Stomach (tissue), 9 donors: ENCODE measurements around the gene GPR75. TPM values are rescaled to one million over a fixed set of nuclear protein-coding genes. Genes with fewer than 3 reads are reported as not detected.

ENCODE experiments used
- DNase-seq, 2 donors: peaks; one replicate each; pipeline versions ENCODE4 v3.0.0 to v3.0.0-alpha.2; 2013 to 2019
- H3K27ac ChIP-seq, 5 donors: fragments of 200-600 bp in 4 of 5; sonication (generic) in 4 of 5; one replicate each; pipeline ENCODE4 v1.5.1; 2013 to 2019; ENCODE audit warnings: mild to moderate bottlenecking in 1 of 5, moderate library complexity in 1 of 5
- H3K27me3 ChIP-seq, 3 donors: fragments of 200-600 bp; sonication (generic); one replicate each; pipeline ENCODE4 v1.5.1; 2017 to 2019; ENCODE audit warnings: mixed run types in 1 of 3
- H3K36me3 ChIP-seq, 4 donors: fragments of 200-600 bp; sonication (generic); 1 replicate in 3 of 4; 2 replicates in 1 of 4; pipeline ENCODE4 v1.5.1; 2016 to 2019
- H3K4me1 ChIP-seq, 4 donors: fragments of 200-600 bp; sonication (generic); one replicate each; pipeline ENCODE4 v1.5.1; 2016 to 2019
- H3K4me3 ChIP-seq, 4 donors: fragments of 200-600 bp; sonication (generic) in 3 of 4; one replicate each; pipeline ENCODE4 v1.5.1; 2016 to 2019; ENCODE audit warnings: mild to moderate bottlenecking in 1 of 4
- H3K9me3 ChIP-seq, 4 donors: fragments of 200-600 bp; sonication (generic); one replicate each; pipeline ENCODE4 v1.5.1; 2016 to 2019
- EP300 ChIP-seq: sonication (generic); formaldehyde crosslinking; IDR thresholded peaks from one replicate; pipeline ENCODE4 v1.6.1; 2017; ENCODE audit warnings: antibody characterized with exemption
- POLR2A ChIP-seq, 4 donors: fragments of 450-650 bp; IDR thresholded peaks; one replicate each; pipeline ENCODE4 v1.6.1; 2016; ENCODE audit warnings: antibody characterized with exemption in 4 of 4, control low read depth in 2 of 4, mild to moderate bottlenecking in 1 of 4, moderate library complexity in 1 of 4
- POLR2AphosphoS5 ChIP-seq, 3 donors: sonication (generic); formaldehyde crosslinking; IDR thresholded peaks; one replicate each; pipeline ENCODE4 v1.6.1; 2016; ENCODE audit warnings: antibody characterized with exemption in 3 of 3
- WGBS, 5 donors: extraction: QIAGEN DNeasy Blood & Tissue Kit in 3 of 5; methylation state at CpG; one replicate each; pipeline versions ENCODE4 v1.1.5 to v1.1.7; 2013 to 2018; 5-methylcytosine and 5-hydroxymethylcytosine counted together
- intact Hi-C: fragments of 100-400 bp; cut with DNase I; formaldehyde crosslinking; loops from one replicate; pipeline ENCODE4 v1.15.1; 2023; ENCODE audit warnings: low total_unique reads
- polyA plus RNA-seq, 3 donors: library from polyadenylated mRNA; stranded (reverse); fragments of 200-250 nt; gene quantifications; one replicate each; pipeline ENCODE4 v1.2.3, GENCODE V29; 2013
- total RNA-seq, 5 donors: library from RNA; depleted of rRNA; stranded (reverse); fragments of >200 nt; gene quantifications; one replicate each; pipeline versions ENCODE4 v1.1.0 to v1.2.3, GENCODE V29; 2014 to 2016
- TF ChIP-seq, protein P1 (sequence below), 7 experiments: fragments of 450-650 bp in 4 of 7; fragments of 200-600 bp in 3 of 7; sonication (generic) in 3 of 7; IDR thresholded peaks; one replicate each; pipeline ENCODE4 v1.5.1; 2016 to 2019; ENCODE audit warnings: antibody characterized with exemption in 7 of 7, control low read depth in 2 of 7, mild to moderate bottlenecking in 1 of 7
- donor health status: healthy with polysubstance abuse.
- donor health status: Bipolar disorder and iron deficiency.
- donor health status: healthy.

GPR75 gene
- total and polyA plus RNA-seq, 8 donors = 0.15 to 9.4 (median 3.4) TPM; not detected in 2

DNA sequence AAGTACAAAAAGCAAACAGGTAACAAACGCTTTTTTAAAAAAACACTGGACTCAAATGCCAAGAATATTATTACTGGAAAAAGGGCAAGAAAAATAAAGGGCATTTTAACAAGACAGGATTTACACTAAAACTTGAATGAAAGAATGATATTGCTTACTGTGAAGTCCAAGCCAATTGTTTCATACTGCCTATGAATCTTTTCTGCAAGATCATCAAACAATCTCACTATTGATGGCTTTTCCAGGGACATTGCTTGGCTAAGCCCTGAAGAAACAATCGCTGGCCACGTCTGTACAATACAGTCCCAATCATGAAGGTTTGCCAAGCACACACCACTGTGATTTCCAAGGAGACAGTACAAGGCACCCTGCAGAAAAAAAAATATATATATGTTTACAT, 41.4 kb upstream of the GPR75 start:
- no peak overlapping the region for H3K4me3 ChIP-seq
- H3K9me3 ChIP-seq = no peaks in the 10 kb centered on the region
- 77 to 91% (median 84%) methylated on average over 3 of the region's 3 CpGs for WGBS, 5 donors
- TF ChIP-seq, protein P1, sequence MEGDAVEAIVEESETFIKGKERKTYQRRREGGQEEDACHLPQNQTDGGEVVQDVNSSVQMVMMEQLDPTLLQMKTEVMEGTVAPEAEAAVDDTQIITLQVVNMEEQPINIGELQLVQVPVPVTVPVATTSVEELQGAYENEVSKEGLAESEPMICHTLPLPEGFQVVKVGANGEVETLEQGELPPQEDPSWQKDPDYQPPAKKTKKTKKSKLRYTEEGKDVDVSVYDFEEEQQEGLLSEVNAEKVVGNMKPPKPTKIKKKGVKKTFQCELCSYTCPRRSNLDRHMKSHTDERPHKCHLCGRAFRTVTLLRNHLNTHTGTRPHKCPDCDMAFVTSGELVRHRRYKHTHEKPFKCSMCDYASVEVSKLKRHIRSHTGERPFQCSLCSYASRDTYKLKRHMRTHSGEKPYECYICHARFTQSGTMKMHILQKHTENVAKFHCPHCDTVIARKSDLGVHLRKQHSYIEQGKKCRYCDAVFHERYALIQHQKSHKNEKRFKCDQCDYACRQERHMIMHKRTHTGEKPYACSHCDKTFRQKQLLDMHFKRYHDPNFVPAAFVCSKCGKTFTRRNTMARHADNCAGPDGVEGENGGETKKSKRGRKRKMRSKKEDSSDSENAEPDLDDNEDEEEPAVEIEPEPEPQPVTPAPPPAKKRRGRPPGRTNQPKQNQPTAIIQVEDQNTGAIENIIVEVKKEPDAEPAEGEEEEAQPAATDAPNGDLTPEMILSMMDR (IDR thresholded peaks at IDR 0.05) = no peak
- TF ChIP-seq POLR2A (IDR thresholded peaks at IDR 0.05) = no peak
- TF ChIP-seq EP300 = no peak
- no peak for TF ChIP-seq POLR2AphosphoS5 (IDR thresholded peaks at IDR 0.05)
- no peaks in the 10 kb centered on the region for H3K4me1 ChIP-seq
- no peaks in the 10 kb centered on the region for H3K27me3 ChIP-seq
- peaks cover 49 to 100% (median 100%) of the 10 kb centered on the region in 4 donors for H3K36me3 ChIP-seq
- H3K27ac ChIP-seq = no peak overlapping the region
- DNase-seq = no peak
- intact Hi-C loops = no loop called here

GRCh38 chr2:53896864-53897263, 37.1 kb upstream of the GPR75 start:
- Histone ChIP-seq H3K36me3 (peaks cover 53 to 100% (median 100%) of the 10 kb centered on the region in 4 donors), H3K27ac (no peak overlapping the region), H3K4me1 (no peaks in the 10 kb centered on the region), H3K9me3 (no peaks in the 10 kb centered on the region), H3K27me3 (no peaks in the 10 kb centered on the region), H3K4me3 (no peak overlapping the region)
- no peak for TF ChIP-seq EP300
- no peak for TF ChIP-seq POLR2AphosphoS5 (IDR thresholded peaks at IDR 0.05)
- TF ChIP-seq, protein P1 (IDR thresholded peaks at IDR 0.05) = no peak
- no peak for TF ChIP-seq POLR2A (IDR thresholded peaks at IDR 0.05)
- 59 to 69% (median 65%) methylated on average over 3 of the region's 3 CpGs for WGBS, 5 donors
- intact Hi-C loops = no loop called here
- DNase-seq = no peak

DNA sequence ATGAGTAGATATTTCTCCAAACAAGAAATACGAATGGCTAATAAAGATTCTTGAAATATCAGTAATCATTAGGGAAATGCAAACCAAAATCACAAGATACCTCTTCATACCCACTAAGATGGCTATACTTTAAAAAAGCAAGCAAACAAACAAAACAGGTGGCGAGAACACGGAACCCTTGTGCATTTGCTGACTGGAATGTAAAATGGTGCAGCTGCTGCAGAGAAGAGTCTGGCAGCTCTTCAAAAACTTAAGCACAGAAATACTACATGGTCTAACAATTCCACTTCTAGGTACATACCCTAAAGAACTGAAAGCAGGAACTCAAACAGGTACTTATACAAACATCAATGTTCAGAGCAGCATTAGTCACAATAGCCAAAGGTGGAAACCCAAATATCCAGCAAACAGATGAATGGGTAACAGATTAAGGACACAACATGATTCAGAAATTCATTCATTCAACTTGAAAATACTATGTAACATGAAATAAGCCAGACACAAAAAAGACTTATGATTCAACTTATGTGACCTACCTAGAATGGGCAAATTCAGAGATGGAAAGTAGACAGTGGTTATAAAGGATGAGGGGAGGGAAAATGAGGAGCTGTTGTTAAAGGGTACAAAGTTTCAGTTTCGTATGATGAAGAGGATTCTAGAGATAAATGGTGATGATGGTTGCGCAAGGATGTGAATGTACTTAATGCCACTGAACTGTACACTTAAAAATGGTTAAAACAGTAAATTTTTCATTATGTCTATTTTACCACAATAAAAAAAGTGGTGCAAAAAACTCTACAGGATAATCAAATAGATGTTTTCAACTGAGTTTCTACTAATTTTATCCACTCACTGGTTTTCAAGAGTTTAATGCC, 26.9 kb upstream of the GPR75 start:
- TF ChIP-seq, protein P1 (IDR thresholded peaks at IDR 0.05) = no peak
- no peak for TF ChIP-seq POLR2A (IDR thresholded peaks at IDR 0.05)
- no peak for TF ChIP-seq EP300
- H3K27me3 ChIP-seq = no peaks in the 10 kb centered on the region
- WGBS, 5 donors = 87 to 91% (median 89%) methylated on average over 5 of the region's 5 CpGs
- intact Hi-C loops = no loop called here
- H3K27ac ChIP-seq = no peak overlapping the region
- H3K36me3 ChIP-seq = peaks cover 71 to 100% (median 100%) of the 10 kb centered on the region in 4 donors
- DNase-seq = no peak
- H3K4me3 ChIP-seq = no peak overlapping the region
- H3K9me3 ChIP-seq = no peaks in the 10 kb centered on the region
- no peaks in the 10 kb centered on the region for H3K4me1 ChIP-seq

- peaks cover 55 to 100% (median 99%) of the 10 kb centered on the region in 4 donors for H3K36me3 ChIP-seq
- no peak overlapping the region for H3K27ac ChIP-seq
- WGBS, 5 donors = 78 to 91% (median 88%) methylated on average over 1 of the region's 1 CpG
- no peaks in the 10 kb centered on the region for H3K27me3 ChIP-seq
- no peaks in the 10 kb centered on the region for H3K4me1 ChIP-seq
- no peak for DNase-seq
- H3K9me3 ChIP-seq = no peaks in the 10 kb centered on the region
- no peak for TF ChIP-seq EP300
- no peak for TF ChIP-seq POLR2AphosphoS5 (IDR thresholded peaks at IDR 0.05)
- no peak for TF ChIP-seq POLR2A (IDR thresholded peaks at IDR 0.05)
- TF ChIP-seq, protein P1 (IDR thresholded peaks at IDR 0.05) = no peak
- intact Hi-C loops = no loop called here
- H3K4me3 ChIP-seq = no peak overlapping the region
Measured at GRCh38 chr2:53884883-53885282, 25.1 kb upstream of the GPR75 start.
